GM18517 (cell line): Measurements from ENCODE around the gene MED13.
A peak's percentile ranks its signal among the peaks of the same experiment; 100 is the strongest.
"Not testable (repeated sequence)": the region's sequence is repeated elsewhere in the genome, so short reads cannot be mapped to it uniquely, and the experiment has no call there.

Source experiments
- ATAC-seq: cut with Tn5 transposase; IDR thresholded peaks from one replicate; pipeline ENCODE4 v1.9.1; 2021; ENCODE audit warnings: mild to moderate bottlenecking, moderate library complexity; ENCODE audit not compliant: unreplicated experiment

The MED13 gene

DNA sequence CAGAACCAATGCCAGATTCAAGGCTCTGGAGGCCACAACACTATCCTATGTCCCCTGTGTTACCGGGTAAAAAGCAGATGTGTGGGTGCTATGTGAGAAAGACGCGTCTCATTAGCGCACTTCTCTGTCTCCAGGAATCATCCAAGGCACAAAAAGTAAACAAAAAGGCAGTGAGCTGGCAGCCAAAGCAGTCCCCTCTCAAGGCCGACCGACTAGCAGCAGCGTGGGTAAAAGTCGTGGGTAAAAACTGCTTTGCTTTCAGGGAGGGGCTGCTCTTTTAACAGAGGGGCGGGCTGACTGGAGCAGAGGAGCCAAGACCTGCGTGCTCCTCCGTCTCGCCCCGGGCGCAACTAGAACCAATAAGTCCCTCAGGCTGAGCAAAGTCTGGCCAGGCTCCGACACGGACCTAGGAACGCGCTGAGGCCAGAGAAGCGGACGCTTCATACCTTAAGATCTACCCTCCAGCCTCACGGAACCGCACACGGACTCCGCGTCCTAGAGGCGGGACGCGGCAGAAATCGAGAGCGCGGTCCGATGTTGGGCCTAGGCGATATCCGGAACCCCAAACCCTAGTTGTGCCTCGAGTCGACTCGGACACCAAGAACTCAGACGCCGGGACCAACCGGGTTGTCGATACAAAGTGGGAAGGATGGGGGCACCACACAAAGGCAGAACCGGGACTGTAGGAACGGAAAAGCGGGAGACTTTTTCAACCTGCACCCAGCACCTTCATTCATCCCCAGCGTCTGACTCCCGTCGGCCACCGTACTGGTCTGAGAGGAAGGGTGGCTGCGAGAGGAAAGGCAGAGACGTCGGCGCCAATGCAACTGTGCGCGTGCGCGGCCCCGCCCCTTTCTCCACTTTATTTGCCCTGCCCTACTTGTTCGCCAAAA is 137.6 kb downstream of the MED13 start, which contains the start of gene INTS2:
TSS of gene INTS2 (minus strand) at position 775 of the 893 bp plus-strand sequence. CDS start 1,338 bp downstream, outside the sequence.
- ATAC-seq: peak; percentile 67

GRCh38 chr17:61926826-61927207 is 138.3 kb downstream of the MED13 start:
- ATAC-seq: no peak

DNA sequence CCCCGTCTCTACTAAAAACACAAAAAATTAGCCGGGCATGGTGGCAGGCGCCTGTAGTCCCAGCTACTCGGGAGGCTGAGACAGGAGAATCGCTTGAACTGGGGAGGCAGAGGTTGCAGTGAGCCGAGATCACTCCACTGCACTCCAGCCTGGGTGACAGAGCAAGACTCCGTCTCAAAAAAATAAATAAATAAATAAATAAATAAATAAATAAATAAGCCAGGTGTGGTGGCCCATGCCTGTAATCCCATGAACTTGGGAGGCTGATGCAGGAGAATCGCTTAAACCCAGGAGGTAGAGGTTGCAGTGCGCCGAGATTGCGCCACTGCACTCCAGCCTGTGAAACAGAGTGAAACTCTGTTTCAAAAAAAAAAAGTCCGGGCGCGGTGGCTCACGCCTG is 149.9 kb downstream of the MED13 start:
- ATAC-seq: not testable (repeated sequence)

GRCh38 chr17:61908292-61909037 is 156.6 kb downstream of the MED13 start:
- no peak for ATAC-seq

GRCh38 chr17:61907361-61907760 is 157.7 kb downstream of the MED13 start:
- ATAC-seq: no peak

DNA sequence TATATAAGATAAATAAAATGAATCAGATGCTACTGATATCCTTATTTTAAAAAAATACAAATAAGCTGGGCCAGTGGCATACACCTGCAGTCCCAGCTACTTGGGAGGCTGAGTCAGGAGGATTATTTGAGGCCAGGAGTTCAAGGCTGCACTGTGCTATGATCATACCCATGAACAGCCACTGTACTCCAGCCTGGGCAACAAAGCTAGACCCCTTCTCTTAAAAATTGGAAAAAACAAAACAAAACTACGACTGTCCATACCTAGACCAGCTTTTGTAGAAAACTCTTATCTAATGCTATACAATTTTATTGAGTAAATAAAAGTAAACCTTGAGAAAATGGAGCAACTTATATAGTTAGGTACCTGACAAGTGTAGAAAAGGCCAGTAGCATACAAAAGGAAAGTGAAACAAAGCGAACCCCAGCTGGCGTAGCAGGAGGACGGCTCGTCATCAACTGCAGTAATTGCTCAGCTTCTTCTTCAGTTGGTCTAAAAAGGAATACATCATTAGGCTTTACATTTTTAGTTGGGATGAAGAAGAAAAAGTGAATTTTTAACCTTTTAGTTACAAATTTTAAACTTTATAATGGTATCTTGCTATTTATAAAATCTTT is 160.9 kb downstream of the MED13 start:
- ATAC-seq: peak; percentile 82

DNA sequence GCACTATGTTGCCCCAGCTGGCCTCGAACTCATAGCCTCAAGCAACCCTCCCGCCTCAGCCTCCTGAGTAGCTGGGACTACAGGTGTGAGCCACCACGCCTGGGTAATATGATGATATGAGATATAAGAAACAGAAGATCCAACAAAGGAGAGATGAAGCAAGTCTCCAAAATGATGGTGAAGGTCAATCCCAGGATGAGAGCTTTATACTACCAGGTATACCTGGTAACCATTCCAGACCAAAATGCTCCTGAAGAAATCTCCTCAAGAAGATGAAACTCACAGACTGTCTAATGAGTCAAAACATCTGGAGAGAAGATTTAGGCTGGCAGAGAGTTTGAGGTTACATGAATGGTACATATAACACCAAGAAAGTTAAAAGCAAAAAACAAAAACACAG is 161.8 kb downstream of the MED13 start:
- ATAC-seq: no peak

DNA sequence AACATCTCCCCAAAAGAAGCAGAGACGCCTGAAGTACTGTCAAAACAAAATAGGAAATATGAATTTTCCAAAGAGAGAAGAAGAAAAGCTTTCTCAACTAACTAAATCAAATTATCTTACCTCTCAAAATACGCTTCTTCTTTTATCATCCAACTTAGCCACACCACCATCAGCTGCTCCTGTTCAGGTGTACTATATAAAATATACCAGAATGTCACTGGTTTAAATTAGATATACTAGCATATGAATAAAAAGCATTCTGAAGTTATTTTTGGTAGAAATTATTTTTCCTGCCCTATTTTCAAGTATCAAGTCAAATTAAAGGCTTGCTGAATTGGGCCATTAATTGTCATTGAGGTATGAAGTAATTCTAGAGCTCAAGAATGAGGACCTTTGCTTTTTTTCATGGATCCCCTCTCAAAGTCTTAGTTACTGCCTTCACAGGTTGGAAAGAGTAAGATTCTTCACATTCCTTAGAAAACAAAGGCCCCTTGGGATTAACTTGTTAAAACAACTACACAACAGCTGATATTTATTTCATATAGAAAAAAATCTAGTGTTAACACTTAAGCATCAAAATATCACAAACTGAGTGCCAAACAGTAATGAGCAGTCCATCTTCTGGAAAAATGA is 167.4 kb downstream of the MED13 start:
- no peak for ATAC-seq

DNA sequence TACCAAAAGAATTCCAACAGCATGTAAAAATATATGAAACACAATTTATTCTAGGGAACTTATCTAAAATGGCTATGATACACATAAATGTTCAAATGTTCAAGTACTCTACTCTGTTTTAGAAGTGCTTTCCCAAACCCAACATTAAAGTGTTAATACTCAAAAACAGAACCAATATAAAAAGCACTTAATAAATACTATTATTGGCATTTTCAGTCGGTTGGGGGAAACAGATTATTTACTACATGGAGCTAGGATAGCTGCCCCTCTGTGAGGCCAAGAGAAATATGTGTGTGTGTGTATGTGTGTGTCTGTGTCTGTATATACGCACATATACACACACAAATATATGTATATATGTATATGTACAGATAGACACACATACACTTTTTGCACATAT is 169.7 kb downstream of the MED13 start:
- no peak for ATAC-seq

- not testable (repeated sequence) for ATAC-seq
Measured at GRCh38 chr17:61894310-61894709, 170.8 kb downstream of the MED13 start.
